UCSD-AML1 (cell line): ENCODE data around the gene ZNF30.
"Not testable (repeated sequence)": the region's sequence is repeated elsewhere in the genome, so short reads cannot be mapped to it uniquely, and the experiment has no call there.

ENCODE experiments used
- DNase-seq: peaks from one replicate; lab custom pipeline; 2025; ENCODE audit not compliant: unreplicated experiment; lab: John Stamatoyannopoulos, UW

Gene ZNF30

GRCh38 chr19:34926685-34927375 lies at the start of gene ZNF30:
Gene ZNF30, plus strand, starts transcription at chr19:34926903. Its CDS starts 3,045 bp downstream, at chr19:34929948.
- DNase-seq: peak; percentile 92

- no peak for DNase-seq
Measured at GRCh38 chr19:34879563-34879962, 47.1 kb upstream of the ZNF30 start.

GRCh38 chr19:34880034-34880433 lies 46.7 kb upstream of the ZNF30 start:
- no peak for DNase-seq

GRCh38 chr19:34881982-34882381 lies 44.7 kb upstream of the ZNF30 start:
- DNase-seq: no peak

GRCh38 chr19:34888091-34888490 lies 38.6 kb upstream of the ZNF30 start:
- DNase-seq: no peak

GRCh38 chr19:34900245-34900644 lies 26.5 kb upstream of the ZNF30 start:
- no peak for DNase-seq

GRCh38 chr19:34904664-34905527 lies 21.8 kb upstream of the ZNF30 start:
- DNase-seq: no peak

- DNase-seq: no peak
Measured at GRCh38 chr19:34910770-34911169, 15.9 kb upstream of the ZNF30 start.

- not testable (repeated sequence) for DNase-seq
Measured at GRCh38 chr19:34917144-34917543, 9.6 kb upstream of the ZNF30 start.

GRCh38 chr19:34918190-34918589 lies 8.5 kb upstream of the ZNF30 start:
- no peak for DNase-seq

GRCh38 chr19:34920090-34920786 lies 6.5 kb upstream of the ZNF30 start:
- not testable (repeated sequence) for DNase-seq

- no peak for DNase-seq
Measured at GRCh38 chr19:34925278-34925855, 1.3 kb upstream of the ZNF30 start.

- DNase-seq: no peak
Measured at GRCh38 chr19:34926361-34926684, 380 bp upstream of the ZNF30 start.

GRCh38 chr19:34932494-34932893 lies 5.8 kb downstream of the ZNF30 start:
- DNase-seq: no peak

- no peak for DNase-seq
Measured at GRCh38 chr19:34936184-34936583, 9.5 kb downstream of the ZNF30 start.

- no peak for DNase-seq
Measured at GRCh38 chr19:34938886-34939285, 12.2 kb downstream of the ZNF30 start.

- no peak for DNase-seq
Measured at GRCh38 chr19:34943861-34944573, 17.3 kb downstream of the ZNF30 start.

- no peak for DNase-seq
Measured at GRCh38 chr19:34953092-34953491, 26.4 kb downstream of the ZNF30 start.

- DNase-seq: no peak
Measured at GRCh38 chr19:34957830-34958751, 31.4 kb downstream of the ZNF30 start.

GRCh38 chr19:34959021-34959420 lies 32.3 kb downstream of the ZNF30 start:
- no peak for DNase-seq
